Liver (tissue), 3 donors: ENCODE measurements around the gene TNFAIP8L2.

ENCODE experiments used
- CTCF ChIP-seq: fragments of 150-350 bp; IDR thresholded peaks from 2 replicates; pipeline ENCODE4 v1.5.1; 2017; ENCODE audit warnings: improper control_type of control experiment, low read depth, low read length; ENCODE audit not compliant: missing input control
- EGR1 ChIP-seq, 2 donors: IDR thresholded peaks; 2 replicates each; pipeline ENCODE4 v1.6.1; 2016 to 2018; ENCODE audit warnings: antibody characterized with exemption in 2 of 2, low read depth in 2 of 2
- GABPA ChIP-seq, 2 donors: IDR thresholded peaks in 1 of 2; conservative IDR thresholded peaks in 1 of 2; 2 replicates each; pipeline ENCODE4 v1.6.1; 2016; ENCODE audit warnings: antibody characterized with exemption in 2 of 2, mild to moderate bottlenecking in 1 of 2, moderate library complexity in 1 of 2
- JUND ChIP-seq, 2 donors: IDR thresholded peaks; 2 replicates each; pipeline ENCODE4 v1.6.1; 2016; ENCODE audit warnings: antibody characterized with exemption in 2 of 2
- MAX ChIP-seq: IDR thresholded peaks from 2 replicates; pipeline ENCODE4 v1.6.1; 2016; ENCODE audit warnings: antibody characterized with exemption
- RAD21 ChIP-seq, 2 donors: IDR thresholded peaks; 2 replicates each; pipeline ENCODE4 v1.6.1; 2016; ENCODE audit warnings: antibody characterized with exemption in 2 of 2, mild to moderate bottlenecking in 2 of 2
- SP1 ChIP-seq: IDR thresholded peaks from 2 replicates; pipeline ENCODE4 v1.6.1; 2018; ENCODE audit warnings: antibody characterized with exemption, mild to moderate bottlenecking
- TAF1 ChIP-seq: conservative IDR thresholded peaks from 2 replicates; pipeline ENCODE4 v1.6.1; 2016; ENCODE audit warnings: antibody characterized with exemption, mild to moderate bottlenecking
- YY1 ChIP-seq: IDR thresholded peaks from 2 replicates; pipeline ENCODE4 v1.6.1; 2016; ENCODE audit warnings: antibody characterized with exemption, mild to moderate bottlenecking
- TF ChIP-seq, protein P1 (sequence below): IDR thresholded peaks from 2 replicates; pipeline ENCODE4 v1.6.1; 2016; ENCODE audit warnings: antibody characterized with exemption
- TF ChIP-seq, protein P2 (sequence below): IDR thresholded peaks from 2 replicates; pipeline ENCODE4 v1.6.1; 2016; ENCODE audit warnings: antibody characterized with exemption
- donor health status: healthy.
- donor health status: healthy.

DNA sequence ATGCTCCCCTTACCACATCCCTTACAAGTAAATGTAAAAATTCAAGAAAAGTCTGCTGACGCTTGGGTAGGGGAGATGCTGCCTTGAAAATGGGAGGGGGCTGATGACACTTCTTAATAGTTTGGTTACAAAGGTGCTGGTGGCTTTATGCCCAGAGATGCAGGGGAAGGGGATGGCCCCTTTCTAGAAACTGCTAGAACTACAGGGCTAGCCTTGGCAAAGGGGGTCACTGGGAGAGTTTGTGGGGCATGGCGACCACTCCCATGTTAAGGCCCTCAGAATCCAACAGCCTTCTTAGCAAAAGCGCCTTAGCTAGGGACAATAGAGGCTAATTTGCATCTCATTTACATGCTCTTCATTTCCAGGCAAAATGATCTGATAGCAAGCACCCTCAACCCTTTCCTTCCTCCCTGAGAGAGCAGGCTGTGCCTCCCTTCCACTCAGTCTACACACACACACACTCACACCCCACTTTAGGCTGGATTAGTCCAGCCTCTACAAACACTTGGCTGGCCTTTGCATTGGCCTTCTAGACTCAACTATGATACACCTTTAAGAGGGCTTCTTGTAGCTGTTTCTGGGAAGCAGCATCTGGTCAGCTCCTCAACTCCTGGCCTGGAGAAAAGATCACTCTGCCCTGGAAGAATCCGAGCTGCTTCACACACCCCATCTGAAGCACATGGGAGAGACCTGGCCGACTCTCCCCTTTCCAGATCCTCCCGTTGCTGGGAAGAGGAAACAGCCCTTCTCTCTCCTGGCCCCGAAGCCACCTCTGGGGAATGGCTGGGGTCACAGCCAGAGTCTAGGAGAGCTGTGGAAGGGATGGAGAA is 11.8 kb upstream of the TNFAIP8L2 start:
- TF ChIP-seq SP1 = no peak
- TF ChIP-seq RAD21 (IDR thresholded peaks at IDR 0.05) = no peak
- no peak for TF ChIP-seq CTCF
- no peak for TF ChIP-seq TAF1
- TF ChIP-seq JUND (IDR thresholded peaks at IDR 0.05) = no peak
- TF ChIP-seq, protein P1, sequence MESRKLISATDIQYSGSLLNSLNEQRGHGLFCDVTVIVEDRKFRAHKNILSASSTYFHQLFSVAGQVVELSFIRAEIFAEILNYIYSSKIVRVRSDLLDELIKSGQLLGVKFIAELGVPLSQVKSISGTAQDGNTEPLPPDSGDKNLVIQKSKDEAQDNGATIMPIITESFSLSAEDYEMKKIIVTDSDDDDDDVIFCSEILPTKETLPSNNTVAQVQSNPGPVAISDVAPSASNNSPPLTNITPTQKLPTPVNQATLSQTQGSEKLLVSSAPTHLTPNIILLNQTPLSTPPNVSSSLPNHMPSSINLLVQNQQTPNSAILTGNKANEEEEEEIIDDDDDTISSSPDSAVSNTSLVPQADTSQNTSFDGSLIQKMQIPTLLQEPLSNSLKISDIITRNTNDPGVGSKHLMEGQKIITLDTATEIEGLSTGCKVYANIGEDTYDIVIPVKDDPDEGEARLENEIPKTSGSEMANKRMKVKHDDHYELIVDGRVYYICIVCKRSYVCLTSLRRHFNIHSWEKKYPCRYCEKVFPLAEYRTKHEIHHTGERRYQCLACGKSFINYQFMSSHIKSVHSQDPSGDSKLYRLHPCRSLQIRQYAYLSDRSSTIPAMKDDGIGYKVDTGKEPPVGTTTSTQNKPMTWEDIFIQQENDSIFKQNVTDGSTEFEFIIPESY = no peak
- TF ChIP-seq, protein P2, sequence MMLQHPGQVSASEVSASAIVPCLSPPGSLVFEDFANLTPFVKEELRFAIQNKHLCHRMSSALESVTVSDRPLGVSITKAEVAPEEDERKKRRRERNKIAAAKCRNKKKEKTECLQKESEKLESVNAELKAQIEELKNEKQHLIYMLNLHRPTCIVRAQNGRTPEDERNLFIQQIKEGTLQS = no peak
- TF ChIP-seq MAX = no peak
- no peak for TF ChIP-seq GABPA (IDR thresholded peaks at IDR 0.05 in 1 of 2, conservative IDR thresholded peaks at IDR 0.05 in 1 of 2)
- no peak for TF ChIP-seq YY1
- no peak for TF ChIP-seq EGR1 (IDR thresholded peaks at IDR 0.05; ENCODE audit: low read depth in 2 of 2)
